Upper lobe of left lung (tissue), 4 donors: Measurements from ENCODE around the gene TMEM131L.

Source experiments
- EP300 ChIP-seq, 4 donors: sonication (generic); formaldehyde crosslinking; IDR thresholded peaks; one replicate each; pipeline ENCODE4 v1.5.1; 2017; ENCODE audit warnings: antibody characterized with exemption in 4 of 4, control low read depth in 2 of 4
- TF ChIP-seq, protein P1 (sequence below), 6 experiments: fragments of 450-650 bp in 4 of 6; fragments of 200-600 bp in 2 of 6; sonication (generic) in 2 of 6; IDR thresholded peaks; one replicate each; pipeline ENCODE4 v1.5.1; 2016 to 2019; ENCODE audit warnings: antibody characterized with exemption in 6 of 6

DNA sequence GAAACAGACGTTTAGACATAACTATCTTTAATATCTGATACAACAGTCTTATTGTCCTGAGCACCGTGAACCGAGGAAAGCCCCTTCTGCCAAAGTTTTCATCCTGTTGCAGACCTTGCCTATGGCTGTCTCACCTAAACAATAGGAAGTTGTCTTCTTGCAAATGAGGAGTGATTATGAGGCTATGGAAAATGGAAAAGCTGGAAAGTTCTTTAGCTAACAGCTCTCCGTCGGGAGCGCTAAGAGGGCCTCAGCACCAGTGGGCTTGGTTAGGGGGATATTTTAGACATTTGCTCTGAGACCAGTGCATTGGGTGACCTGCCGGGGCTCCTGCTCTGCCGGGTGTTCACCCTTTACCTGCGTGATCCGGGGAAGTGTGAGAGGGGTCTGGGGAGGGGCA, 28.4 kb downstream of the TMEM131L start:
- TF ChIP-seq, protein P1, sequence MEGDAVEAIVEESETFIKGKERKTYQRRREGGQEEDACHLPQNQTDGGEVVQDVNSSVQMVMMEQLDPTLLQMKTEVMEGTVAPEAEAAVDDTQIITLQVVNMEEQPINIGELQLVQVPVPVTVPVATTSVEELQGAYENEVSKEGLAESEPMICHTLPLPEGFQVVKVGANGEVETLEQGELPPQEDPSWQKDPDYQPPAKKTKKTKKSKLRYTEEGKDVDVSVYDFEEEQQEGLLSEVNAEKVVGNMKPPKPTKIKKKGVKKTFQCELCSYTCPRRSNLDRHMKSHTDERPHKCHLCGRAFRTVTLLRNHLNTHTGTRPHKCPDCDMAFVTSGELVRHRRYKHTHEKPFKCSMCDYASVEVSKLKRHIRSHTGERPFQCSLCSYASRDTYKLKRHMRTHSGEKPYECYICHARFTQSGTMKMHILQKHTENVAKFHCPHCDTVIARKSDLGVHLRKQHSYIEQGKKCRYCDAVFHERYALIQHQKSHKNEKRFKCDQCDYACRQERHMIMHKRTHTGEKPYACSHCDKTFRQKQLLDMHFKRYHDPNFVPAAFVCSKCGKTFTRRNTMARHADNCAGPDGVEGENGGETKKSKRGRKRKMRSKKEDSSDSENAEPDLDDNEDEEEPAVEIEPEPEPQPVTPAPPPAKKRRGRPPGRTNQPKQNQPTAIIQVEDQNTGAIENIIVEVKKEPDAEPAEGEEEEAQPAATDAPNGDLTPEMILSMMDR (IDR thresholded peaks at IDR 0.05): no peak
- no peak for TF ChIP-seq EP300 (IDR thresholded peaks at IDR 0.05)
